SJCRH30 (cell line): ENCODE results near the gene CTSO. TPM values are rescaled to one million over a fixed set of nuclear protein-coding genes. Genes with fewer than 3 reads are reported as not detected.

Experiments used
- DNase-seq, 2 experiments: peaks; one replicate each; pipeline ENCODE4 v3.0.0-alpha.2; 2015 to 2020
- H3K27ac ChIP-seq: fragments of 250-450 bp; sonication (Bioruptor Pico); 2 replicates; pipeline ENCODE4 v1.5.1; 2020; ENCODE audit warnings: mild to moderate bottlenecking, moderate library complexity
- H3K27me3 ChIP-seq: fragments of 250-450 bp; sonication (Bioruptor Pico); 2 replicates; pipeline ENCODE4 v1.5.1; 2020; ENCODE audit warnings: mild to moderate bottlenecking, moderate library complexity
- H3K36me3 ChIP-seq: fragments of 250-450 bp; sonication (Bioruptor Pico); 2 replicates; pipeline ENCODE4 v1.5.1; 2020; ENCODE audit warnings: mild to moderate bottlenecking, moderate library complexity
- H3K4me1 ChIP-seq: fragments of 250-450 bp; sonication (Bioruptor Pico); 2 replicates; pipeline ENCODE4 v1.5.1; 2020; ENCODE audit warnings: mild to moderate bottlenecking, moderate library complexity
- H3K4me3 ChIP-seq: fragments of 250-450 bp; sonication (Bioruptor Pico); 2 replicates; pipeline ENCODE4 v1.5.1; 2020; ENCODE audit warnings: mild to moderate bottlenecking, moderate library complexity
- H3K9me3 ChIP-seq: fragments of 250-450 bp; sonication (Bioruptor Pico); replicated peaks from 2 replicates; pipeline ENCODE4 v1.5.1; 2020; ENCODE audit warnings: mild to moderate bottlenecking, moderate library complexity
- total RNA-seq: library from RNA; depleted of rRNA; stranded (reverse); fragments of >200 nt; shearing (Covaris generic); gene quantifications from 2 replicates; pipeline ENCODE4 v1.2.3, GENCODE V29; 2014

The CTSO gene
- total RNA-seq, 1 experiment from 2014 or later, result 0.14 TPM

DNA sequence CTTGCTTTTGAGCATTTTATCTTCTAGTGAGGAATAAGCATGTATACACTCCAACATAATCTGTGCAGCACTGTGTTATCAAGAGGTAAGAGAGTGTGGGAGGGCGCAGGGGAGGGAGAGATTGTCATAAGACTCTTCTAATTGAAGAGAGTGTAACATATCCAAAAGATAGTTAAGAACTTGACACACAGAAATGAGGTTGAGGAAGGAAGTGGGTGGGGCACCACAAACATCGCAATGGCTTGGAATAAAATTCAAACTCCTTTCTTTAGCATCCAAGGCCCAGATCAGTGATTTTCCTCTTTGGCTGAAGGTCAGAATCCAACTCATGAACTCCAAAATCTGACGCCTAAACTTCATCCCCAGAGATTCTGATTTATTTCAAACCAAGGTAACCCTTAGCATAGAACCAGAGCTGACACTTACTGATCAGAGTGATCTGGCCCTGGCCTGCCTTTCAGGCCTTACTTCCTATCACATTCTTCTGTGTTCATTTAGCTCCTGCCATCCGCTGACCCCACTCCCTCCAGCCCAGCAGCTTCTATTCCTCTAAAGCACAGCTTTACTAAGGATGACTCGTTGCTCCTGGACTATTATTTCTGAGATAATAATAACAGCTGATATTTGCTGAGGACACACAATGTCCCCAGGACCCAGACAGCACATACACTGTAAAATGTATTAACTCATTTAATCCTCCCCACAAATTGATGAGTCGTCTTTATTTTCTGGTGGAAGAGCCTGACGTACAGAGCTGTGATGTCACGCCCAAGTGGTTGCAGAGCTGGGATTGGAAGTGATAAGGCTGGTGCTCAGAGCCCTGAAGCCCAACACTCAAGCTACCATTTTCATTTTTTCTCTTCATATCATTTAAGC, 10.6 kb upstream of the CTSO start:
- no peak for DNase-seq

GRCh38 chr4:155962767-155963166, 9.1 kb upstream of the CTSO start:
- Histone ChIP-seq H3K27me3 (no peaks in the 10 kb centered on the region), H3K27ac (no peak overlapping the region), H3K36me3 (no peaks in the 10 kb centered on the region), H3K4me3 (no peak overlapping the region), H3K9me3 (no peaks in the 10 kb centered on the region), H3K4me1 (peaks cover 29% of the 10 kb centered on the region)
- DNase-seq, result no peak

More for the DNA sequence above, 10.6 kb upstream of the CTSO start:
- Histone ChIP-seq H3K36me3 (no peaks in the 10 kb centered on the region), H3K27ac (no peak overlapping the region; the same call in 1 of the 2 replicates), H3K27me3 (no peaks in the 10 kb centered on the region), H3K9me3 (no peaks in the 10 kb centered on the region), H3K4me1 (peaks cover 33% of the 10 kb centered on the region), H3K4me3 (no peak overlapping the region)

GRCh38 chr4:155961575-155961974, 7.9 kb upstream of the CTSO start:
- Histone ChIP-seq H3K36me3 (no peaks in the 10 kb centered on the region), H3K4me3 (no peak overlapping the region), H3K27me3 (no peaks in the 10 kb centered on the region), H3K9me3 (no peaks in the 10 kb centered on the region), H3K4me1 (peaks cover 21% of the 10 kb centered on the region), H3K27ac (no peak overlapping the region)
- no peak for DNase-seq

- Histone ChIP-seq H3K9me3 (no peaks in the 10 kb centered on the region), H3K4me3 (no peak overlapping the region), H3K36me3 (no peaks in the 10 kb centered on the region), H3K4me1 (peaks cover 11% of the 10 kb centered on the region), H3K27me3 (no peaks in the 10 kb centered on the region), H3K27ac (peak overlapping the region; percentile 33)
- peak in 1 of 2 experiments; percentile 38 for DNase-seq
Observed at GRCh38 chr4:155960522-155960921, 6.9 kb upstream of the CTSO start.

DNA sequence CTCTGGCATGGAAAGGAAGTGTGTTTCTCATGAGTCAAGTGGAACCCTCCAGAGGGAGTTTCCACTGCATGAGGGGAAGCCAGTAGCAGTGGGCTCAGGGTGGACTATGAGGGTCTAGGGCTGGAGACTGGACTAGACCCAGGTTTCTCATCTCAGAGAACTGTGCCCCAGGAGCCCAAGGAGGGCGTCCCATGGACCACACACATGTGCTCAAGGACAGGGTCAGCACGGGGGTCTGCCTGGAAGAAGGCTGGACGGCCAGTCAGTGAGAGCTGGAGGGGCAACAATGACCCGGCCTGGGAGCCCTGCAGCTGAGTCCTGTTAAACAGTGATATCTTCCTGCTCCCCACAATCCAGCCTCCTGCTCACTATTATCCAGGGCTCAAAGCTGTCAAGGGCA, 5.8 kb upstream of the CTSO start:
- H3K4me1 ChIP-seq, result peaks cover 4% of the 10 kb centered on the region; the same call in 1 of the 2 replicates
- no peaks in the 10 kb centered on the region for H3K36me3 ChIP-seq
- H3K27me3 ChIP-seq, result no peaks in the 10 kb centered on the region
- no peak for DNase-seq
- no peak overlapping the region for H3K4me3 ChIP-seq
- H3K27ac ChIP-seq, result no peak overlapping the region
- H3K9me3 ChIP-seq, result no peaks in the 10 kb centered on the region

- no peaks in the 10 kb centered on the region for H3K9me3 ChIP-seq
- H3K27ac ChIP-seq, result no peak overlapping the region
- H3K4me1 ChIP-seq, result peaks cover 4% of the 10 kb centered on the region; the same call in 1 of the 2 replicates
- no peaks in the 10 kb centered on the region for H3K36me3 ChIP-seq
- DNase-seq, result no peak
- no peak overlapping the region for H3K4me3 ChIP-seq
- no peaks in the 10 kb centered on the region for H3K27me3 ChIP-seq
Observed at GRCh38 chr4:155956461-155956860, 2.8 kb upstream of the CTSO start.

DNA sequence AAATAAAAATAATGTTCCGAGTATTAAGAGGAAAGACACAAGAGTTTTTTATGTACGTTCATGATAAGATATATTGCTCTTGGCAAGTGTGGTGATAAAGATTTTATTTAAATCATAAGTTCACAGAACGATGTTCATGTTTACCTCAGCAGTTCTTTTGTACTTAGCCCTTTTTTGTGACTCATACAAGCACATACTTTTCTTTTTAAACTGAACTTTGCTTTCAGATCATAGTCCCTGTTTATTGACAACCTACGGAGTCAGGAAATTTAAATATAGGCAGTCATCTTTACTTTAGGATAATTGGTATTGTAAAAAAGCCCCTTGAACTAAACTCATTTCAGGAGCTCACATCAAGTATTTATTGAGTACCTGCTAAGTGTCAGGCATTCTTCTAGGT, 1.3 kb upstream of the CTSO start:
- no peak for DNase-seq
- no peaks in the 10 kb centered on the region for H3K27me3 ChIP-seq
- H3K4me1 ChIP-seq, result no peaks in the 10 kb centered on the region
- H3K27ac ChIP-seq, result no peak overlapping the region
- H3K4me3 ChIP-seq, result no peak overlapping the region
- no peaks in the 10 kb centered on the region for H3K36me3 ChIP-seq
- no peaks in the 10 kb centered on the region for H3K9me3 ChIP-seq

- no peaks in the 10 kb centered on the region for H3K4me1 ChIP-seq
- H3K27ac ChIP-seq, result peak overlapping the region; percentile 90
- no peaks in the 10 kb centered on the region for H3K9me3 ChIP-seq
- DNase-seq, result no peak
- no peaks in the 10 kb centered on the region for H3K27me3 ChIP-seq
- no peaks in the 10 kb centered on the region for H3K36me3 ChIP-seq
- H3K4me3 ChIP-seq, result peak overlapping the region; percentile 74
Observed at GRCh38 chr4:155954118-155954685, 536 bp upstream of the CTSO start.

- DNase-seq, result no peak
- H3K4me3 ChIP-seq, result peak overlapping the region; percentile 74
- no peaks in the 10 kb centered on the region for H3K36me3 ChIP-seq
- H3K4me1 ChIP-seq, result no peaks in the 10 kb centered on the region
- no peaks in the 10 kb centered on the region for H3K27me3 ChIP-seq
- H3K27ac ChIP-seq, result no peak overlapping the region; the same call in 1 of the 2 replicates
- H3K9me3 ChIP-seq, result no peaks in the 10 kb centered on the region
Observed at GRCh38 chr4:155952501-155952901, 1.2 kb downstream of the CTSO start.

DNA sequence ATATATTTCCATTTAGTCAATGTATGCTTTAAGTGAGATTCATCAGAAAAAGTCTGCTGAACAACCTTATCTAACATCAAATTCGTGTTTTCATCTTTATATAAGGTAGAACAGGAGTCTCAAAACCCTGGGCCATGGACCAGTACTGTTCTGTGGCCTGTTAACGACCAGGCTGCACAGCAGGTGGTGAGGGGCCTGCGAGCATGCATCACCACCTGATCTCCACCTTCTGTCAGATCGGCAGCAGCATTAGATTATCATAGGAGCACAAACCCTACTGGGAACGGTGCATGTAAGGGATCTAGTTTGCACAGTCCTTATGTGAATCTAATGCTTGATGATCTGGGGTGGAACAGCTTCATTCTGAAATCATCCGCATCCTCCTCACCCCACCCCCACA, 3.2 kb downstream of the CTSO start:
- Histone ChIP-seq H3K36me3 (no peaks in the 10 kb centered on the region), H3K9me3 (no peaks in the 10 kb centered on the region), H3K4me3 (no peak overlapping the region), H3K27ac (no peak overlapping the region), H3K4me1 (no peaks in the 10 kb centered on the region), H3K27me3 (no peaks in the 10 kb centered on the region)
- no peak for DNase-seq

GRCh38 chr4:155948541-155948940, 5.1 kb downstream of the CTSO start:
- H3K9me3 ChIP-seq, result no peaks in the 10 kb centered on the region
- no peaks in the 10 kb centered on the region for H3K4me1 ChIP-seq
- DNase-seq, result no peak
- H3K27me3 ChIP-seq, result no peaks in the 10 kb centered on the region
- no peaks in the 10 kb centered on the region for H3K36me3 ChIP-seq
- H3K4me3 ChIP-seq, result no peak overlapping the region
- no peak overlapping the region for H3K27ac ChIP-seq

DNA sequence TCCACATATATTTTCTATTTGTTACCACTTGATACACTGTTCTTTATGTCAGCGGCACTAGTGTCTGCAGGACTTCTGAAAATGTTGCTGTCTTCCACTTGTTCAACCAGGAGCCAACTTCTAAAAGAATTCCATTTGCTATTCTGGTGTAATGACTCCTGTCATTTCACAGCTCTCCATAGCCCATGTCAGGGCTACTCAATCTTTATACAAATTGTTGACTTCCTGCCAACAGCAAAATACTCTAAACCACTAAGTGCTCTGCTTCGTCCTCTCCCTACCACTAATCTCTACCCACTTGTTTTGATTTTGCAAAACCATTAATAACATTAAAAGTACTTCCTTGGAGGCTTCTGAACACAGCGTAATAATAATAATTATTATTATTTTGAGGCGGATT, 7.2 kb downstream of the CTSO start:
- H3K4me1 ChIP-seq, result no peaks in the 10 kb centered on the region
- H3K27ac ChIP-seq, result no peak overlapping the region
- no peaks in the 10 kb centered on the region for H3K27me3 ChIP-seq
- no peak overlapping the region for H3K4me3 ChIP-seq
- DNase-seq, result no peak
- no peaks in the 10 kb centered on the region for H3K36me3 ChIP-seq
- H3K9me3 ChIP-seq, result no peaks in the 10 kb centered on the region

DNA sequence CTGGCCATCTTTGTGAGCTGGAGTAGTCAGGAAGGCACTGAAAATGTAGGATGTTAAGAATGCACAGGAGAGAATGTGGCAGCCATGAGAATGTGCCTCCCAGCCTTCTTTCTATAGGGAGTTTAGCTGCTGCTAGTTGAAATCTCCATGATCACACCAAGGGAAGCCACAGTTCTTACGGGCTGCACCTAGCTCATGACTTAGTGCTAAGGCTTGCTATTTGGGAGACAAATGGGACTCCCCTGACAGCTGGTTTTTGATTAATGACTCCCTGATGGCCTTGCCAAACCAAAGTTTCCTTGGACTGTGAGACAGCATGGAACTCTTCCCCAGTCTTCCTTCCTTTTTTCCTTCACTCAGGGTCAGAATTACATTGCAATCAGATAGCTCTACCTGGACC, 9.2 kb downstream of the CTSO start:
- no peaks in the 10 kb centered on the region for H3K4me1 ChIP-seq
- H3K36me3 ChIP-seq, result no peaks in the 10 kb centered on the region
- H3K27me3 ChIP-seq, result no peaks in the 10 kb centered on the region
- no peaks in the 10 kb centered on the region for H3K9me3 ChIP-seq
- no peak overlapping the region for H3K4me3 ChIP-seq
- H3K27ac ChIP-seq, result no peak overlapping the region
- DNase-seq, result no peak

DNA sequence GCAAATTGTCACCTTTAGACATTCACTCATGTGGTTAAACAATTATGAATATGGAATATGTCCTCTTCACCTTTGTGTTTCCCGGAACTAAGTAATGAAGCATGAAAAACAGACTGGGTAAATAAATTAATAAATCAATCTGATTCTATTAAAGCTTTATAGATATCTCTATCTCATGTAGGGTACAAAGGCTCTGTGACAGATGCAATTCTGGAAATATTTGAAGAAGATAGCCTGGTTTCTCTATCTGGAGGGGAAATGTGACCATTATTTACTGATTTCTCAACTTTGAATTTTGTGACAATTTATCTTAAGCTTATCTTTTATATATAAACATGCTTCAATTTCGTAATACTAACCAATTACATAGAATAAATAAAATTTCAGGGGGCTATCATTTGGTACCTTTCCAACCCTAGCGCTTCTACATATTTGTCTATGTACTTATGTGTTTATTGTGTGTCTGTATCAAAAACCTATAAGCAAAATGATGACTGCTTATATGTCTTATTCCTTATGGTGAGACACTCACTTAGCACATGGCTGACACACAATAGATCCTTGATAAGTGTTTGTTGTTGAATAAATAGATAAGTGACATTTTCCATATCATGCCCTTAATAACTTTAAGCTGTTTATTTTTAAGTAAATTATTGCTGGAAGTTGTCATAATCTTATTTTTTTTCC, 9.9 kb downstream of the CTSO start:
- H3K9me3 ChIP-seq, result no peaks in the 10 kb centered on the region
- no peaks in the 10 kb centered on the region for H3K4me1 ChIP-seq
- H3K27ac ChIP-seq, result no peak overlapping the region
- DNase-seq, result no peak
- no peak overlapping the region for H3K4me3 ChIP-seq
- no peaks in the 10 kb centered on the region for H3K36me3 ChIP-seq
- H3K27me3 ChIP-seq, result no peaks in the 10 kb centered on the region

GRCh38 chr4:155941820-155942219, 11.8 kb downstream of the CTSO start:
- DNase-seq, result no peak
- Histone ChIP-seq H3K27ac (no peak overlapping the region), H3K4me3 (no peak overlapping the region), H3K4me1 (no peaks in the 10 kb centered on the region), H3K27me3 (no peaks in the 10 kb centered on the region), H3K36me3 (no peaks in the 10 kb centered on the region), H3K9me3 (no peaks in the 10 kb centered on the region)
